ENCODE measurements around the gene TTC39C. TPM values are rescaled to one million over a fixed set of nuclear protein-coding genes. Genes with fewer than 3 reads are reported as not detected.

TTC39C gene
- total and polyA plus RNA-seq, 2 donors (not counting 3 experiments of a cell fraction or from before 2014, with no cell fraction given), result 0.61 to 6.2 TPM

- BruUV-seq (replicated peaks), result no TSS peak
- no peak for FAIRE-seq
These were observed 138.8 kb downstream of the TTC39C start for GRCh38 chr18:24153397-24153796.

More at GRCh38 chr18:24153397-24153796, 138.8 kb downstream of the TTC39C start:
- Histone ChIP-seq H3K4me3 (replicated peaks in 1 of 3; ENCODE audit: insufficient read depth in 1 of 3, low read depth in 1 of 3, low read length in 3 of 3) (no peak overlapping the region), H3K27me3 (ENCODE audit: control insufficient read depth in 2 of 2, insufficient read depth in 2 of 2, low read length in 2 of 2) (no peaks in the 10 kb centered on the region), H3K27ac (ENCODE audit: insufficient read depth, low read depth, low read length) (no peak overlapping the region), H4K20me1 (replicated peaks; ENCODE audit: control insufficient read depth, extremely low read depth, insufficient read depth, low read length) (no peaks in the 10 kb centered on the region), H3K4me1 (ENCODE audit: control insufficient read depth, extremely low read depth, insufficient read depth, low read length) (no peaks in the 10 kb centered on the region), H3K9me1 (replicated peaks; ENCODE audit: control insufficient read depth, extremely low read depth, insufficient read depth, low read length) (no peaks in the 10 kb centered on the region), H3K36me3 (ENCODE audit: control insufficient read depth in 2 of 2, extremely low read depth in 1 of 2, insufficient read depth in 2 of 2, low read length in 2 of 2) (no peaks in the 10 kb centered on the region), H3K79me2 (ENCODE audit: control insufficient read depth, insufficient read depth, low read length) (no peaks in the 10 kb centered on the region), H3K4me2 (ENCODE audit: insufficient read depth, low read length) (no peak overlapping the region), H3K9ac (replicated peaks; ENCODE audit: extremely low read depth, insufficient read depth, low read length) (no peak overlapping the region), H2AFZ (ENCODE audit: low read depth, low read length) (no peak overlapping the region), H3K9me3 (replicated peaks; ENCODE audit: control insufficient read depth, insufficient read depth, low read length) (no peaks in the 10 kb centered on the region)
- no peak for DNase-seq (ENCODE audit: low read depth, low spot score)
- CTCF ChIA-PET, result interaction anchor here (1.2 kb wide), 1 partner anchor 24 kb away, joined by 4 read pairs; no protein-coding TSS in a partner anchor
- POLR2A ChIA-PET, result interaction anchor here (1.1 kb wide), 1 partner anchor 15 kb away, joined by 7 read pairs; the partner anchor contains the start of gene CABYR
- TF ChIP-seq MYC (IDR thresholded peaks at IDR 0.05; ENCODE audit: low read depth, low read length) (no peak), FOS (IDR thresholded peaks at IDR 0.05; ENCODE audit: borderline replicate concordance, insufficient read depth, low read length) (no peak), POLR2A (IDR thresholded peaks at IDR 0.05; ENCODE audit: low read depth, low read length) (no peak), MAX (IDR thresholded peaks at IDR 0.05; ENCODE audit: insufficient read depth, insufficient read length) (no peak), JUN (IDR thresholded peaks at IDR 0.05; ENCODE audit: borderline replicate concordance, insufficient read depth, insufficient read length, low read depth) (no peak), POLR2AphosphoS5 (IDR thresholded peaks at IDR 0.05; ENCODE audit: insufficient read depth, low read depth, low read length) (no peak), EZH2 (IDR thresholded peaks at IDR 0.05; ENCODE audit: borderline replicate concordance, low read depth, low read length, severe bottlenecking) (no peak), GATA2 (IDR thresholded peaks at IDR 0.05; ENCODE audit: insufficient read depth, insufficient read length, low read depth, low read length) (no peak)
- TF ChIP-seq, protein P1, sequence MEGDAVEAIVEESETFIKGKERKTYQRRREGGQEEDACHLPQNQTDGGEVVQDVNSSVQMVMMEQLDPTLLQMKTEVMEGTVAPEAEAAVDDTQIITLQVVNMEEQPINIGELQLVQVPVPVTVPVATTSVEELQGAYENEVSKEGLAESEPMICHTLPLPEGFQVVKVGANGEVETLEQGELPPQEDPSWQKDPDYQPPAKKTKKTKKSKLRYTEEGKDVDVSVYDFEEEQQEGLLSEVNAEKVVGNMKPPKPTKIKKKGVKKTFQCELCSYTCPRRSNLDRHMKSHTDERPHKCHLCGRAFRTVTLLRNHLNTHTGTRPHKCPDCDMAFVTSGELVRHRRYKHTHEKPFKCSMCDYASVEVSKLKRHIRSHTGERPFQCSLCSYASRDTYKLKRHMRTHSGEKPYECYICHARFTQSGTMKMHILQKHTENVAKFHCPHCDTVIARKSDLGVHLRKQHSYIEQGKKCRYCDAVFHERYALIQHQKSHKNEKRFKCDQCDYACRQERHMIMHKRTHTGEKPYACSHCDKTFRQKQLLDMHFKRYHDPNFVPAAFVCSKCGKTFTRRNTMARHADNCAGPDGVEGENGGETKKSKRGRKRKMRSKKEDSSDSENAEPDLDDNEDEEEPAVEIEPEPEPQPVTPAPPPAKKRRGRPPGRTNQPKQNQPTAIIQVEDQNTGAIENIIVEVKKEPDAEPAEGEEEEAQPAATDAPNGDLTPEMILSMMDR (IDR thresholded peaks at IDR 0.05; ENCODE audit: extremely low read depth in 1 of 2, insufficient read depth in 1 of 2, low read depth in 1 of 2, low read length in 2 of 2), result no peak
- intact Hi-C loops (cut with micrococcal nuclease) (no loop called here), dilution Hi-C loops (cut with MboI; ENCODE audit: extremely low pct_ligation_motif_present, low sequenced_read_pairs) (no loop called here)
